HAP-1 (cell line): Measurements from ENCODE around the gene ARSK.

Experiments used
- DNase-seq, 2 experiments: peaks; one replicate each; pipeline ENCODE4 v3.0.0-alpha.2; 2016 to 2020; ENCODE audit warnings: low spot score in 2 of 2
- H3K27me3 ChIP-seq: fragments of 250-450 bp; sonication (Bioruptor Pico); 2 replicates; pipeline ENCODE4 v1.5.1; 2020; ENCODE audit warnings: low read depth, mild to moderate bottlenecking, moderate library complexity
- H3K36me3 ChIP-seq: fragments of 250-450 bp; sonication (Bioruptor Pico); replicated peaks from 2 replicates; pipeline ENCODE4 v1.5.1; 2020; ENCODE audit warnings: mild to moderate bottlenecking
- H3K4me1 ChIP-seq: fragments of 250-450 bp; sonication (Bioruptor Pico); 2 replicates; pipeline ENCODE4 v1.5.1; 2020; ENCODE audit warnings: mild to moderate bottlenecking
- H3K4me3 ChIP-seq: fragments of 250-450 bp; sonication (Bioruptor Pico); 2 replicates; pipeline ENCODE4 v1.5.1; 2020; ENCODE audit warnings: mild to moderate bottlenecking, moderate library complexity
- H3K9me3 ChIP-seq: fragments of 250-450 bp; sonication (Bioruptor Pico); 2 replicates; pipeline ENCODE4 v1.5.1; 2020; ENCODE audit warnings: mild to moderate bottlenecking, moderate library complexity
- in situ Hi-C: fragments of 300-500 bp; cut with MboI; formaldehyde crosslinking; loops from 3 replicates; pipeline ENCODE4 v1.14.3; 2020; ENCODE audit warnings: low sequenced_read_pairs, inconsistent platforms, mixed read lengths

The ARSK gene

DNA sequence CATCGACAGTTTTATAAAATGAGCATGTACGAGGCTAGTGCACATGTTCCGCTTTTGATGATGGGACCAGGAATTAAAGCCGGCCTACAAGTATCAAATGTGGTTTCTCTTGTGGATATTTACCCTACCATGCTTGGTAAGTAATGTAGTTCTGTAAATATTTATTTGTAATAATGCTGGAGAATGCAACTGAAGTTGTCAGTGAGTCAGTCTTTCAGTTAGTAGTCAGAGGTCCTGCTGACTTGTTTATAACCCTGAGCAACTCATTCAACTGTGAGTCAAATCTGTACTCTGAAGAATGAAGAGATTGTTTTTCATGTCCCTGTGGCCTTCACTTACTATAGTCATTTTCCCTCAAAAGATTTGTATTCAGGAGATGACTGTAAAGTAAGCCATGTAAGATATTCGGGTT lies 36.6 kb downstream of the ARSK start:
- DNase-seq, result no peak
- Histone ChIP-seq H3K4me1 (no peaks in the 10 kb centered on the region), H3K36me3 (no peaks in the 10 kb centered on the region; the same call in 1 of the 2 replicates), H3K27me3 (no peaks in the 10 kb centered on the region), H3K4me3 (no peak overlapping the region), H3K9me3 (no peaks in the 10 kb centered on the region)
- in situ Hi-C loops, result no loop called here

GRCh38 chr5:95595289-95595931 lies 40.5 kb downstream of the ARSK start:
- H3K27me3 ChIP-seq, result no peaks in the 10 kb centered on the region
- no peaks in the 10 kb centered on the region; the same call in 1 of the 2 replicates for H3K36me3 ChIP-seq
- no peak overlapping the region for H3K4me3 ChIP-seq
- H3K4me1 ChIP-seq, result no peaks in the 10 kb centered on the region
- in situ Hi-C loops, result no loop called here
- no peaks in the 10 kb centered on the region for H3K9me3 ChIP-seq
- no peak for DNase-seq

GRCh38 chr5:95599252-95599651 lies 44.4 kb downstream of the ARSK start:
- H3K36me3 ChIP-seq, result no peaks in the 10 kb centered on the region; the same call in 1 of the 2 replicates
- no peaks in the 10 kb centered on the region for H3K9me3 ChIP-seq
- in situ Hi-C loops, result no loop called here
- no peaks in the 10 kb centered on the region for H3K4me1 ChIP-seq
- no peaks in the 10 kb centered on the region for H3K27me3 ChIP-seq
- no peak for DNase-seq
- H3K4me3 ChIP-seq, result no peak overlapping the region

- in situ Hi-C loops, result no loop called here
- Histone ChIP-seq H3K27me3 (no peaks in the 10 kb centered on the region), H3K4me1 (no peaks in the 10 kb centered on the region), H3K4me3 (no peak overlapping the region), H3K36me3 (no peaks in the 10 kb centered on the region), H3K9me3 (no peaks in the 10 kb centered on the region)
- no peak for DNase-seq
These were observed 45.7 kb downstream of the ARSK start for GRCh38 chr5:95600557-95600956.

DNA sequence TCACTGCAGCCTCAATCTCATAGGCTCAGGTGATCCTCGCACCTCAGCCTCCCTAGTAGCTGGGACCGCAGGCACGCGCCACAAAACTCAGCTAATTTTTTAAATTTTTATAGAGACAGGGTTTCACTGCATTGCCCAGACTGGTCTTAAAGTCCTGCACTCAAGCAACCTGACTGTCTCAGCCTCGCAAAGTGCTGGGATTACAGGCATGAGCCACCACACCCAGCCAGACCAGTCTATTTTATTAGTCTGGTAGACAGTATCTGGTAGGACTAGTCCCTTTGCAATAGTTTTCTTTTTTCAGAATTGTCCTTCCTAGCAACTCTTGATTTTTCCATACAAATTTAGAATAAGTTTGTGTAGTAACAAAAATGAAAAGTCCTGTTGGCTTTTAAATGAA lies 50.9 kb downstream of the ARSK start:
- Histone ChIP-seq H3K4me3 (no peak overlapping the region), H3K36me3 (no peaks in the 10 kb centered on the region), H3K9me3 (no peaks in the 10 kb centered on the region), H3K4me1 (no peaks in the 10 kb centered on the region; the same call in 1 of the 2 replicates), H3K27me3 (no peaks in the 10 kb centered on the region)
- no peak for DNase-seq
- in situ Hi-C loops, result no loop called here

- Histone ChIP-seq H3K36me3 (no peaks in the 10 kb centered on the region), H3K4me1 (no peaks in the 10 kb centered on the region; the same call in 1 of the 2 replicates), H3K4me3 (no peak overlapping the region), H3K27me3 (no peaks in the 10 kb centered on the region), H3K9me3 (no peaks in the 10 kb centered on the region)
- in situ Hi-C loops, result no loop called here
- no peak for DNase-seq
These were observed 51.5 kb downstream of the ARSK start for GRCh38 chr5:95606419-95606818.

DNA sequence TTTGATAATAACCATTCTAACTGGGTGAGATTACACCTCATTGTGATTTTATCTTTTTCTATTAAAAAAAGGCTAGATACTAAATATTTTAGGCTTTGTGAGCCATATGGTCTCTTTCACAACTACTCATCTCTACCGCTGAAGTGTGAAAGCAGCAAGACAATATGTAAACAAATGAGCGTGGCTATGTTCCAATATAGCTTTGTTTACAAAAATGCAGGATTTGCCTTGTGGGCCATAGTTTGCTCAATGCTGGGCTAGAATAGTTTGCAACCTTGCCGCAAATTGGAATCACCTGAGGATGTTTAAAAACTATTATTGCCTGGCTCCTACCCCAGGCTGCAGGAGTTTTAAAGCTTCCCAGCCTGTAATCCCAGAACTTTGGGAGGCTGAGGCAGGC lies 54.8 kb downstream of the ARSK start:
- DNase-seq, result no peak
- Histone ChIP-seq H3K4me1 (no peaks in the 10 kb centered on the region; the same call in 1 of the 2 replicates), H3K27me3 (no peaks in the 10 kb centered on the region), H3K36me3 (no peaks in the 10 kb centered on the region), H3K4me3 (no peak overlapping the region), H3K9me3 (peaks cover 3% of the 10 kb centered on the region; the same call in 1 of the 2 replicates)
- in situ Hi-C loops, result no loop called here

DNA sequence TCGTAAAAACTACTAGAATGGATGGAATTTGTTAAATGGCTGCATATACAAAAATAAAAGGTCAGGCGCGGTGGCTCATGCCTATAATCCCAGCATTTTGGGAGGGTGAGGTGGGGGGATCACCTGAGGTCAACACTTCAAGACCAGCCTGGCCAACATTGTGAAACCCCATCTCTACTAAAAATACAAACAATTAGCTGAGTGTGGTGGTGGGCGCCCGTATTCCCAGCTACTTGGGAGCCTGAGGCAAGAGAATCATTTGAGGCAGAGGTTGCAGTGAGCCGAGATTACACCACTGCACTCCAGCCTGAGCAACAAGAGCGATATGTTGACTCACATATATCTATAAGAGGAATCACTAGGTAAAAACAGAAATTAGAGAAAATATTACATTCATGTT lies 55.6 kb downstream of the ARSK start:
- H3K4me3 ChIP-seq, result no peak overlapping the region
- H3K27me3 ChIP-seq, result no peaks in the 10 kb centered on the region
- H3K9me3 ChIP-seq, result peaks cover 3% of the 10 kb centered on the region; the same call in 1 of the 2 replicates
- H3K4me1 ChIP-seq, result no peaks in the 10 kb centered on the region; the same call in 1 of the 2 replicates
- in situ Hi-C loops, result no loop called here
- no peaks in the 10 kb centered on the region for H3K36me3 ChIP-seq
- DNase-seq, result peak in 1 of 2 experiments; percentile 43

GRCh38 chr5:95611396-95611795 lies 56.5 kb downstream of the ARSK start:
- H3K27me3 ChIP-seq, result no peaks in the 10 kb centered on the region
- no peak overlapping the region for H3K4me3 ChIP-seq
- DNase-seq, result no peak
- no peaks in the 10 kb centered on the region for H3K36me3 ChIP-seq
- no peaks in the 10 kb centered on the region; the same call in 1 of the 2 replicates for H3K4me1 ChIP-seq
- peaks cover 3% of the 10 kb centered on the region; the same call in 1 of the 2 replicates for H3K9me3 ChIP-seq
- in situ Hi-C loops, result no loop called here

- Histone ChIP-seq H3K9me3 (peaks cover 3% of the 10 kb centered on the region; the same call in 1 of the 2 replicates), H3K4me1 (no peaks in the 10 kb centered on the region; the same call in 1 of the 2 replicates), H3K36me3 (no peaks in the 10 kb centered on the region), H3K4me3 (no peak overlapping the region), H3K27me3 (no peaks in the 10 kb centered on the region)
- in situ Hi-C loops, result no loop called here
- DNase-seq, result no peak
These were observed 58.6 kb downstream of the ARSK start for GRCh38 chr5:95613514-95613913.

DNA sequence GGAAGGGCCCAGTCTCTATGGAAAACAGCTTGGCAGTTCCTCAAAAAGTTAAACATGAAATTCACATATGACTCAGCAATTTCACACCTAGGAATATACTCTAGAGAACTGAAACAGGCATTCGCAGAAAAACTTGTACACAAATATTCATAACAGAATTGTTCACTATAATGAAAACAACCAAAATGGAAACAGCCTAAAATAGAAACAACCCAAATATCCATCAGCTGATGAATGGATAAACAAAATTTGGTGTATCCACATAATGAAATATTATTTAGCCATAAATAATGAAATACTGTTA lies 60.2 kb downstream of the ARSK start:
- H3K4me1 ChIP-seq, result no peaks in the 10 kb centered on the region
- no peaks in the 10 kb centered on the region for H3K27me3 ChIP-seq
- H3K4me3 ChIP-seq, result no peak overlapping the region
- DNase-seq, result no peak
- peaks cover 3% of the 10 kb centered on the region; the same call in 1 of the 2 replicates for H3K9me3 ChIP-seq
- no peaks in the 10 kb centered on the region for H3K36me3 ChIP-seq
- in situ Hi-C loops, result no loop called here

- no peak for DNase-seq
- H3K9me3 ChIP-seq, result peaks cover 3% of the 10 kb centered on the region; the same call in 1 of the 2 replicates
- no peaks in the 10 kb centered on the region for H3K36me3 ChIP-seq
- H3K27me3 ChIP-seq, result no peaks in the 10 kb centered on the region
- in situ Hi-C loops, result no loop called here
- H3K4me1 ChIP-seq, result no peaks in the 10 kb centered on the region
- no peak overlapping the region for H3K4me3 ChIP-seq
These were observed 62.2 kb downstream of the ARSK start for GRCh38 chr5:95617057-95617456.

DNA sequence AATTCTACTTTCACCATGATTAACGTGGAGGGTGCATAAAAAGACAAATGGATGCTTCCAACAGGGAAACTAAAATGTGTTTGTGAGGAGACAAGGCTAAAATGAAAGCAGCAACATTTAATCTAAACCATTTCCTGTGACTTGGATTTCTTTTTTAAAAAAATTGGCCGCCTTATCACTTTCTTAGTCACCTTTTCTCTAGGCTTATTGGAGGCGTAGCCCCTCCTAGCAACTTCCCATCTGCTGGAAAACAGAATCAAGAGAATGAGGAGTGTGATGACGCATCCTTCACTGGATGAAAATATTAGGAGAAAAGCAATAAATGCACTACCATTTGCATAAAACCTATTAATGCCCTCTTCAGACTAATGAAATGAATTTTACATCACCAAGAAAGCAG lies 64.2 kb downstream of the ARSK start:
- H3K4me3 ChIP-seq, result no peak overlapping the region
- H3K27me3 ChIP-seq, result no peaks in the 10 kb centered on the region
- no peaks in the 10 kb centered on the region for H3K9me3 ChIP-seq
- DNase-seq, result no peak
- in situ Hi-C loops, result no loop called here
- H3K36me3 ChIP-seq, result no peaks in the 10 kb centered on the region
- no peaks in the 10 kb centered on the region for H3K4me1 ChIP-seq

DNA sequence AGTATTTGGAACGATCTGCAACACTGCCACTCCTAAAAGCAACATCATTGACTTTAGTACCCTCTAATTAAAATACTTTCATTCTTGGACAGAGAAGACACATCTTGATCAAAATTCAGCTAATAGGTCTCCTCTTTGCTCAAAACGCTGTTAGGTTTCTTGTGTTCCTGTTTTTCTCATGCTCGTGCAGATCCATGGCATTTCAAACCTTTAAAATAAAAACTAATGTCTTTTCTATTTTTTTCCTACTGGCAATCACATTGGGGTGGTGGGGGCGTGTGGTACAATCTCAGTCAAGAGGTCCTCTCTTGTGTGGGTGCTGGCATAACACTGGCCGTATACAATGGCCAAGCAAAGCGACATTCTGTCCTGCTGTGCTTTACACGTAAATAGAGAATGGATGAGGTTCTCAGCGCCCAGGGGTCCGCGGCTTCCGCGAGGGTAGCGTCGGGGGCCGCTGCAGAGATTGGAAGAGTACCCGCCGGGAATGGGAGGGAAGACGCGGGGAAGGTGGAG lies 64.7 kb downstream of the ARSK start:
- no peaks in the 10 kb centered on the region for H3K9me3 ChIP-seq
- H3K27me3 ChIP-seq, result no peaks in the 10 kb centered on the region
- H3K36me3 ChIP-seq, result no peaks in the 10 kb centered on the region
- in situ Hi-C loops, result no loop called here
- DNase-seq, result no peak
- H3K4me3 ChIP-seq, result no peak overlapping the region
- H3K4me1 ChIP-seq, result no peaks in the 10 kb centered on the region
